Heart left ventricle (tissue), 16 donors: ENCODE results near the gene SELENOT. TPM values are rescaled to one million over a fixed set of nuclear protein-coding genes. Genes with fewer than 3 reads are reported as not detected.

Experiments
- ATAC-seq, 4 donors: fragments of 200-7000 bp; cut with Tn5 transposase; one replicate each; pipeline ENCODE4 v1.9.1; 2020 to 2022; ENCODE audit warnings: moderate library complexity in 4 of 4, mild to moderate bottlenecking in 3 of 4, moderate number of reproducible peaks in 1 of 4
- DNase-seq, 5 donors: peaks; one replicate each; pipeline ENCODE4 v3.0.0-alpha.2; 2020
- H3K27ac ChIP-seq, 12 donors: fragments of 200-600 bp; sonication (generic) in 4 of 12; one replicate each; pipeline versions ENCODE4 v1.5.0 to v1.8.0; 2016 to 2022; ENCODE audit warnings: mild to moderate bottlenecking in 2 of 12
- H3K27me3 ChIP-seq, 9 donors: fragments of 200-600 bp; sonication (generic) in 2 of 9; one replicate each; pipeline versions ENCODE4 v1.5.1 to v1.8.0; 2016 to 2022; ENCODE audit warnings: mild to moderate bottlenecking in 3 of 9
- H3K36me3 ChIP-seq, 9 donors: fragments of 200-600 bp; sonication (generic) in 2 of 9; one replicate each; pipeline versions ENCODE4 v1.5.0 to v1.8.0; 2018 to 2022; ENCODE audit warnings: mild to moderate bottlenecking in 2 of 9
- H3K4me1 ChIP-seq, 12 donors: fragments of 200-600 bp; sonication (generic) in 4 of 12; one replicate each; pipeline versions ENCODE4 v1.5.0 to v1.8.0; 2016 to 2022; ENCODE audit warnings: mild to moderate bottlenecking in 3 of 12
- H3K4me3 ChIP-seq, 12 donors: fragments of 200-600 bp; sonication (generic) in 4 of 12; one replicate each; pipeline versions ENCODE4 v1.5.0 to v1.8.0; 2017 to 2022; ENCODE audit warnings: mild to moderate bottlenecking in 9 of 12, moderate library complexity in 4 of 12
- H3K9me3 ChIP-seq, 12 donors: fragments of 200-600 bp; sonication (generic) in 4 of 12; one replicate each; pipeline versions ENCODE4 v1.5.0 to v1.8.0; 2016 to 2022; ENCODE audit warnings: mild to moderate bottlenecking in 1 of 12
- POLR2A ChIP-seq, 2 donors: fragments of 450-650 bp; IDR thresholded peaks; one replicate each; pipeline ENCODE4 v1.6.1; 2017; ENCODE audit warnings: antibody characterized with exemption in 2 of 2, mild to moderate bottlenecking in 2 of 2, moderate library complexity in 2 of 2
- WGBS, 4 donors: extraction: QIAGEN DNeasy Blood & Tissue Kit in 2 of 4; methylation state at CpG; one replicate each; pipeline versions ENCODE4 v1.1.5 to v1.1.7; 2013 to 2018; 5-methylcytosine and 5-hydroxymethylcytosine counted together
- intact Hi-C, 10 donors: fragments of 100-400 bp; cut with DNase I; formaldehyde crosslinking; loops; one replicate each; pipeline versions ENCODE4 v1.11.1 to v1.14.2; 2022
- polyA plus RNA-seq, 2 donors: library from polyadenylated mRNA; stranded (reverse); fragments of 200-250 nt; gene quantifications; one replicate each; pipeline ENCODE4 v1.2.3, GENCODE V29; 2013
- total RNA-seq, 9 donors: library from RNA; depleted of rRNA in 2 of 9; stranded (reverse); fragments of >200 nt in 2 of 9; fragmentation: NEBNext Ultra II Directional in 3 of 9; extraction: Animal tissue kit (Norgen Biotek cat#: 25700) in 3 of 9; gene quantifications; one replicate each; pipeline versions ENCODE4 v1.1.0 to v1.2.4, GENCODE V29; 2016 to 2023
- TF ChIP-seq, protein P1 (sequence below), 12 donors: fragments of 200-600 bp; sonication (generic) in 4 of 12; IDR thresholded peaks; one replicate each; pipeline versions ENCODE4 v1.5.0 to v1.8.0; 2018 to 2022; ENCODE audit warnings: antibody characterized with exemption in 12 of 12, mild to moderate bottlenecking in 5 of 12
- donor health status: ischemic (EF 13 %, LVEDD 7.1; RV severe dilation, severe dysfunction).
- donor health status: healthy with polysubstance abuse.
- donor health status: DM: no; HTN: yes; CAD: no.
- donor health status: DM: no; HTN: no; CAD: no.
- donor health status: ischemic (EF 25% LVEDD 6.9; RV normal size, moderate dysfunction).
- donor health status: ischemic (EF 25% LVEDD 5.7; RV mildly dilated, moderate dysfunction).
- donor health status: healthy.
- donor health status: DM: yes; HTN: yes; CAD: no.
- donor health status: ischemic (EF 35%, LVEDD 5.7; RV mildly dilated, moderate dysfunction).
- donor health status: nonischemic (EF 11% LVEDD 7.7; RV severe dilation, severe dysfunction).
- donor health status: DM: yes; HTN: yes; CAD: no.
- donor health status: PGD.
- donor health status: ischemic (EF 29% LVEDD 5.4; RV normal size, mild dysfunction).
- donor health status: nonischemic (EF 23%, LVEDD 6.1; RV moderate dilation, normal function).

The SELENOT gene
- total and polyA plus RNA-seq, 11 donors = 19.4 to 120 (median 80.1) TPM

DNA sequence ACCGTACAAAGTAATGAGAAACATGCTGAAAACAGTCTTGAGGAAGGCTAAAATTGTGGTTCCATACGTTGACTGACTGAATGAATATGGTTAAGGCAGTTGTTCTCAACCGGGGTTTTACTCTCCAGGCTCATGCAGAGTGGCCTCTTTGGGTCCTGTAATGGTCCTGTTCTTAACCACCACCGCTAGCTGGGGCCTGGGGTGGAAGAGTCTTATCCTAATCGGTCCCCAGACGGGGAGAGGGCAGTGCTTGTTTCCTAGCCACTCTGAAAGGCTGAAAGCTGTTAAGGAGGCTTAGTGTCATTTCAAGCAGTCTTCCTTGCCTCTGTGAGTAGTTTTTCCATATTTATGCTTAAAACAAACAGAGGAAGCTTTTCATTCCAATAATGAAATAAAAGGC, 32.0 kb downstream of the SELENOT start:
- peaks cover 0 to 22% (median 16%) of the 10 kb centered on the region in 9 donors for H3K36me3 ChIP-seq
- no peak overlapping the region for H3K27ac ChIP-seq
- intact Hi-C loops = no loop called here
- DNase-seq (no peak), ATAC-seq (no peak)
- H3K4me3 ChIP-seq = no peak overlapping the region
- H3K4me1 ChIP-seq = peaks cover 0 to 9% (median 0%) of the 10 kb centered on the region in 12 donors
- WGBS, 4 donors = 43 to 67% (median 56%) methylated on average over 6 of the region's 6 CpGs
- TF ChIP-seq POLR2A (IDR thresholded peaks at IDR 0.05) = no peak
- TF ChIP-seq, protein P1, sequence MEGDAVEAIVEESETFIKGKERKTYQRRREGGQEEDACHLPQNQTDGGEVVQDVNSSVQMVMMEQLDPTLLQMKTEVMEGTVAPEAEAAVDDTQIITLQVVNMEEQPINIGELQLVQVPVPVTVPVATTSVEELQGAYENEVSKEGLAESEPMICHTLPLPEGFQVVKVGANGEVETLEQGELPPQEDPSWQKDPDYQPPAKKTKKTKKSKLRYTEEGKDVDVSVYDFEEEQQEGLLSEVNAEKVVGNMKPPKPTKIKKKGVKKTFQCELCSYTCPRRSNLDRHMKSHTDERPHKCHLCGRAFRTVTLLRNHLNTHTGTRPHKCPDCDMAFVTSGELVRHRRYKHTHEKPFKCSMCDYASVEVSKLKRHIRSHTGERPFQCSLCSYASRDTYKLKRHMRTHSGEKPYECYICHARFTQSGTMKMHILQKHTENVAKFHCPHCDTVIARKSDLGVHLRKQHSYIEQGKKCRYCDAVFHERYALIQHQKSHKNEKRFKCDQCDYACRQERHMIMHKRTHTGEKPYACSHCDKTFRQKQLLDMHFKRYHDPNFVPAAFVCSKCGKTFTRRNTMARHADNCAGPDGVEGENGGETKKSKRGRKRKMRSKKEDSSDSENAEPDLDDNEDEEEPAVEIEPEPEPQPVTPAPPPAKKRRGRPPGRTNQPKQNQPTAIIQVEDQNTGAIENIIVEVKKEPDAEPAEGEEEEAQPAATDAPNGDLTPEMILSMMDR (IDR thresholded peaks at IDR 0.05) = no peak
- no peaks in the 10 kb centered on the region for H3K27me3 ChIP-seq
- no peaks in the 10 kb centered on the region for H3K9me3 ChIP-seq

DNA sequence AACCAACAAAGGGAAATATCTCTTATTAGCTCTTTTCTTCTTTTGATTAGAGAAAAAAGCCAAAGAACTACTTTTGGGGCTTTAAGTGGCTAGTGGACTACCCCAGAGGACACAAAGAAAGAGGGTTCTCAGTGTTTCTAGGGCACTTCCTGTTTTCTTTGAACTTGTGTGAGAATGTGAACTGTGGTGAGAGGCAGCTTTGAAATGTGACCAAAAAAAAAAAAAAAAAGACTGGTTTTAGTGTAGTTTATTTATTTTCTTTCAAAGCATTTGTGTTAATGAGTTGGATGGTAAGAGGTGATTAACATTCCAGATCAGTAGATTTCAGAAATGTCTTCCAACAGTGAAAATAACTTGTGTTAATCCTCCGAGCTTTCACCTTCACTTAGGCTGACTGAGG, 32.4 kb downstream of the SELENOT start:
- peaks cover 0 to 17% (median 13%) of the 10 kb centered on the region in 9 donors for H3K36me3 ChIP-seq
- TF ChIP-seq, protein P1 (IDR thresholded peaks at IDR 0.05) = no peak
- TF ChIP-seq POLR2A (IDR thresholded peaks at IDR 0.05) = no peak
- H3K9me3 ChIP-seq = no peaks in the 10 kb centered on the region
- no peaks in the 10 kb centered on the region for H3K27me3 ChIP-seq
- ATAC-seq (no peak), DNase-seq (no peak)
- 90 to 95% (median 91%) methylated on average over 1 of the region's 1 CpG for WGBS, 4 donors
- intact Hi-C loops = no loop called here
- H3K4me3 ChIP-seq = no peak overlapping the region
- H3K27ac ChIP-seq = no peak overlapping the region
- H3K4me1 ChIP-seq = peaks cover 0 to 9% (median 0%) of the 10 kb centered on the region in 12 donors

DNA sequence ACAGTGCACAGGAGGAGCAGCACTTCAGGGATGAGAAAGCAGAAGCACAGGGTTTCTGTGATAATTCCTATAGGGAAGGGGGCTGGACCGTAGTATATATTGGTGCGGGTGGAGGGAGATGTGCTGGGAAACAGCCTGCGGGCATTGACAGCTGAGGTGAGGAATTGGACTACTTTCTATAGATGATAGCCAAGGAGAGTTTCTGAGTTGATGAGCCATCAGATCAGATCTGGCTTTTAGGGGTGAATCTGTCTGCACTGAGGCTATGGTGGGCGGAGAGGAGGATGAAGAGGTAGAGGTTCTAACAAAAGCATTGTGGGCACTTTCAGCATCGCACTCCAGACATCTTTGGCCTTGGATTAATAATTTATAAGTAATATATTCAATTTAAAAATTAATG, 33.1 kb downstream of the SELENOT start:
- ATAC-seq = no peak

DNA sequence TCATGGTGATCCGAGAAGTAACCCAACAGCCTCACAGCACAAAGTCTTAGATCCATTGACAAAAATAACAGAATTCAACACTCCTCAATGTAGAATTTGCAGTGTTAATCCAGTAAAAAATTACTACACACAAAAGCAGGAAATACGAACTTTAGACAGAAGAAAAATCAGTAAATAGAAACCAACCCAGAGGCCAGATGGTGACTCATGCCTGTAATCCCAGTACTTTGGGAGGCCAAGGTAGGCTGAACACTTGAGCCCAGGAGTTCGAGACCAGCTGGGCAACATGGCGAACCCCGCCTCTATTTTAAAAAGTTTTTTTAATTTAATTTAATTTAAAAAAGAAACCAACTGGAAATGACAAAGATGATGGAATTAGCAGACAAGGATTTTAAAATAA, 36.1 kb downstream of the SELENOT start:
- TF ChIP-seq, protein P1 (IDR thresholded peaks at IDR 0.05) = no peak
- no peak for TF ChIP-seq POLR2A (IDR thresholded peaks at IDR 0.05)
- Histone ChIP-seq H3K27ac (no peak overlapping the region), H3K27me3 (no peaks in the 10 kb centered on the region), H3K4me3 (no peak overlapping the region), H3K4me1 (peaks cover 0 to 9% (median 0%) of the 10 kb centered on the region in 12 donors), H3K36me3 (no peaks in the 10 kb centered on the region), H3K9me3 (no peaks in the 10 kb centered on the region)
- 81 to 87% (median 84%) methylated on average over 5 of the region's 5 CpGs for WGBS, 4 donors
- intact Hi-C loops = no loop called here
- no peak for ATAC-seq
- no peak for DNase-seq

More for the DNA sequence above, 33.1 kb downstream of the SELENOT start:
- Histone ChIP-seq H3K27ac (no peak overlapping the region), H3K4me1 (peaks cover 0 to 9% (median 0%) of the 10 kb centered on the region in 12 donors), H3K4me3 (no peak overlapping the region), H3K36me3 (peaks cover 0 to 10% (median 6%) of the 10 kb centered on the region in 9 donors), H3K27me3 (no peaks in the 10 kb centered on the region), H3K9me3 (no peaks in the 10 kb centered on the region)
- no peak for DNase-seq
- TF ChIP-seq, protein P1 (IDR thresholded peaks at IDR 0.05) = no peak
- no peak for TF ChIP-seq POLR2A (IDR thresholded peaks at IDR 0.05)
- 93 to 96% (median 95%) methylated on average over 5 of the region's 5 CpGs for WGBS, 4 donors
- intact Hi-C loops = no loop called here
